ENCODE results near the gene P4HA3. TPM values are rescaled to one million over a fixed set of nuclear protein-coding genes. Genes with fewer than 3 reads are reported as not detected.

Gene P4HA3
- total and polyA plus RNA-seq, 9 of the 15 experiments (the other 6 are each of a cell fraction or from before 2014, with no cell fraction given): 0.01 to 0.03 TPM; not detected in 7

DNA sequence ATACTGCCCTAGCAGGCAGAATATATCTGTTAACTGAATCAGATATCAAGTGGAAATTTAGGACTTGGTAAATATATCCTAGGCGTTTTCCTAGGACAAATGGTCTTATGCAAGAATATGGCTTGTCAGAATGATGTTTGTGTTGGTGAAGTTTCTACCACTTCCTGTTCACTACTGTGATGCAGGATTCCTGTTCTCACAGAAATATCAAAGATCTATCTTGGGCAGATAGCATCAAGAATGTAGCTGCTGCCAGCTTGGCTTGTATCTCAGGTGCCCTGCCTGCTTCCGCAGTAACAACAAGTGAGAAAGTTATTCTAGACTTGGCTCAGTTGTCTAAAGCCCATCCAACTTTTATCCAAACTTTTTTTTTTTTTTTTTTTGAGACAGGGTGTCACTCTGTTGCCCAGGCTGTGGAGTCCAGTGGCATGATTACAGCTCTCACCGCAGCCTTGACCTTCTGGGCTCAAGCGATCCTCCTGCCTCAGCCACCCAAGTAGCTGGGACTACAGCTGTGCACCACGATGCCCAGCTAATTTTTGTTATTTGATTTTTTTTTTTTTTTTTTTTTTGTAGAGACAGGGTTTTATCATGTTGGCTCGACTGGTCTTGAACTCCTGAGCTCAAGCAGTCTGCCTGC lies 79.0 kb downstream of the P4HA3 start:
- peaks cover 76% of the 10 kb centered on the region for H3K36me3 ChIP-seq (ENCODE audit: control insufficient read depth, insufficient read depth, low read length)
- WGBS (ENCODE audit: insufficient coverage, low coverage, missing lambda C conversion rate): 86% methylated on average over 5 of the region's 6 CpGs
- H3K9ac ChIP-seq (ENCODE audit: insufficient read depth in 1 of 2, low read depth in 2 of 2, low read length in 2 of 2): no peak overlapping the region
- no peaks in the 10 kb centered on the region for H4K20me1 ChIP-seq (replicated peaks; ENCODE audit: control insufficient read depth, insufficient read depth, low read length)
- ATAC-seq (no peak), FAIRE-seq (no peak), DNase-seq (ENCODE audit: extremely low read depth in 1 of 4, low spot score in 3 of 4) (no peak)
- POLR2A ChIA-PET: interaction anchor here (0.9 kb wide), 1 partner anchor 10 kb away, joined by 3 read pairs; no protein-coding TSS in a partner anchor
- H3K9me1 ChIP-seq (ENCODE audit: control insufficient read depth, insufficient read depth, low read length): no peaks in the 10 kb centered on the region
- H3K27ac ChIP-seq (ENCODE audit: extremely low read depth, low read depth, low read length): no peak overlapping the region
- H2AFZ ChIP-seq (ENCODE audit: low read depth, low read length): no peak overlapping the region
- CTCF ChIA-PET (ENCODE audit: low intra/inter-chr PET ratio): no interaction called here
- H3K4me1 ChIP-seq (replicated peaks in 1 of 2; ENCODE audit: control insufficient read depth in 2 of 2, insufficient read depth in 2 of 2, low read length in 2 of 2): no peaks in the 10 kb centered on the region
- no TSS peak for BruUV-seq (replicated peaks)
- H3K9me3 ChIP-seq (replicated peaks; ENCODE audit: control insufficient read depth, insufficient read depth, low read depth, low read length): no peaks in the 10 kb centered on the region
- H3K4me3 ChIP-seq: no peak overlapping the region
- no peaks in the 10 kb centered on the region for H3K27me3 ChIP-seq (ENCODE audit: control insufficient read depth in 2 of 2, insufficient read depth in 2 of 2, low read length in 2 of 2)
- H3K79me2 ChIP-seq (ENCODE audit: control insufficient read depth, insufficient read depth, low read length): no peaks in the 10 kb centered on the region; the same call in 2 of the 3 replicates
- in situ Hi-C loops (cut with MboI): no loop called here
- intact Hi-C loops (cut with micrococcal nuclease): no loop called here
- no peak overlapping the region for H3K4me2 ChIP-seq (ENCODE audit: insufficient read depth, low read length)
- TF ChIP-seq BRD9 (IDR thresholded peaks at IDR 0.05; ENCODE audit: low read depth, partially characterized antibody) (no peak), ERF (CRISPR knock-in tag; IDR thresholded peaks at IDR 0.05) (no peak), GABPB1 (CRISPR knock-in tag; IDR thresholded peaks at IDR 0.05) (no peak), PTRF (tag; IDR thresholded peaks at IDR 0.05) (no peak), ARHGAP35 (IDR thresholded peaks at IDR 0.05; ENCODE audit: partially characterized antibody) (no peak), ZNF766 (CRISPR knock-in tag; conservative IDR thresholded peaks at IDR 0.05) (no peak), EGR1 (conservative IDR thresholded peaks at IDR 0.05) (no peak), TRIM24 (IDR thresholded peaks at IDR 0.05) (no peak)
- TF ChIP-seq, protein P1, sequence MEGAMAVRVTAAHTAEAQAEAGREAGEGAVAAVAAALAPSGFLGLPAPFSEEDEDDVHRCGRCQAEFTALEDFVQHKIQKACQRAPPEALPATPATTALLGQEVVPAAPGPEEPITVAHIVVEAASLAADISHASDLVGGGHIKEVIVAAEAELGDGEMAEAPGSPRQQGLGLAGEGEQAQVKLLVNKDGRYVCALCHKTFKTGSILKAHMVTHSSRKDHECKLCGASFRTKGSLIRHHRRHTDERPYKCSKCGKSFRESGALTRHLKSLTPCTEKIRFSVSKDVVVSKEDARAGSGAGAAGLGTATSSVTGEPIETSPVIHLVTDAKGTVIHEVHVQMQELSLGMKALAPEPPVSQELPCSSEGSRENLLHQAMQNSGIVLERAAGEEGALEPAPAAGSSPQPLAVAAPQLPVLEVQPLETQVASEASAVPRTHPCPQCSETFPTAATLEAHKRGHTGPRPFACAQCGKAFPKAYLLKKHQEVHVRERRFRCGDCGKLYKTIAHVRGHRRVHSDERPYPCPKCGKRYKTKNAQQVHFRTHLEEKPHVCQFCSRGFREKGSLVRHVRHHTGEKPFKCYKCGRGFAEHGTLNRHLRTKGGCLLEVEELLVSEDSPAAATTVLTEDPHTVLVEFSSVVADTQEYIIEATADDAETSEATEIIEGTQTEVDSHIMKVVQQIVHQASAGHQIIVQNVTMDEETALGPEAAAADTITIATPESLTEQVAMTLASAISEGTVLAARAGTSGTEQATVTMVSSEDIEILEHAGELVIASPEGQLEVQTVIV (CRISPR knock-in tag; IDR thresholded peaks at IDR 0.05; ENCODE audit: borderline replicate concordance): no peak
- TF ChIP-seq, protein P2, sequence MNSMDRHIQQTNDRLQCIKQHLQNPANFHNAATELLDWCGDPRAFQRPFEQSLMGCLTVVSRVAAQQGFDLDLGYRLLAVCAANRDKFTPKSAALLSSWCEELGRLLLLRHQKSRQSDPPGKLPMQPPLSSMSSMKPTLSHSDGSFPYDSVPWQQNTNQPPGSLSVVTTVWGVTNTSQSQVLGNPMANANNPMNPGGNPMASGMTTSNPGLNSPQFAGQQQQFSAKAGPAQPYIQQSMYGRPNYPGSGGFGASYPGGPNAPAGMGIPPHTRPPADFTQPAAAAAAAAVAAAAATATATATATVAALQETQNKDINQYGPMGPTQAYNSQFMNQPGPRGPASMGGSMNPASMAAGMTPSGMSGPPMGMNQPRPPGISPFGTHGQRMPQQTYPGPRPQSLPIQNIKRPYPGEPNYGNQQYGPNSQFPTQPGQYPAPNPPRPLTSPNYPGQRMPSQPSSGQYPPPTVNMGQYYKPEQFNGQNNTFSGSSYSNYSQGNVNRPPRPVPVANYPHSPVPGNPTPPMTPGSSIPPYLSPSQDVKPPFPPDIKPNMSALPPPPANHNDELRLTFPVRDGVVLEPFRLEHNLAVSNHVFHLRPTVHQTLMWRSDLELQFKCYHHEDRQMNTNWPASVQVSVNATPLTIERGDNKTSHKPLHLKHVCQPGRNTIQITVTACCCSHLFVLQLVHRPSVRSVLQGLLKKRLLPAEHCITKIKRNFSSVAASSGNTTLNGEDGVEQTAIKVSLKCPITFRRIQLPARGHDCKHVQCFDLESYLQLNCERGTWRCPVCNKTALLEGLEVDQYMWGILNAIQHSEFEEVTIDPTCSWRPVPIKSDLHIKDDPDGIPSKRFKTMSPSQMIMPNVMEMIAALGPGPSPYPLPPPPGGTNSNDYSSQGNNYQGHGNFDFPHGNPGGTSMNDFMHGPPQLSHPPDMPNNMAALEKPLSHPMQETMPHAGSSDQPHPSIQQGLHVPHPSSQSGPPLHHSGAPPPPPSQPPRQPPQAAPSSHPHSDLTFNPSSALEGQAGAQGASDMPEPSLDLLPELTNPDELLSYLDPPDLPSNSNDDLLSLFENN (IDR thresholded peaks at IDR 0.05; ENCODE audit: low read depth in 2 of 2, low read length in 2 of 2): no peak
- TF ChIP-seq, protein P3, sequence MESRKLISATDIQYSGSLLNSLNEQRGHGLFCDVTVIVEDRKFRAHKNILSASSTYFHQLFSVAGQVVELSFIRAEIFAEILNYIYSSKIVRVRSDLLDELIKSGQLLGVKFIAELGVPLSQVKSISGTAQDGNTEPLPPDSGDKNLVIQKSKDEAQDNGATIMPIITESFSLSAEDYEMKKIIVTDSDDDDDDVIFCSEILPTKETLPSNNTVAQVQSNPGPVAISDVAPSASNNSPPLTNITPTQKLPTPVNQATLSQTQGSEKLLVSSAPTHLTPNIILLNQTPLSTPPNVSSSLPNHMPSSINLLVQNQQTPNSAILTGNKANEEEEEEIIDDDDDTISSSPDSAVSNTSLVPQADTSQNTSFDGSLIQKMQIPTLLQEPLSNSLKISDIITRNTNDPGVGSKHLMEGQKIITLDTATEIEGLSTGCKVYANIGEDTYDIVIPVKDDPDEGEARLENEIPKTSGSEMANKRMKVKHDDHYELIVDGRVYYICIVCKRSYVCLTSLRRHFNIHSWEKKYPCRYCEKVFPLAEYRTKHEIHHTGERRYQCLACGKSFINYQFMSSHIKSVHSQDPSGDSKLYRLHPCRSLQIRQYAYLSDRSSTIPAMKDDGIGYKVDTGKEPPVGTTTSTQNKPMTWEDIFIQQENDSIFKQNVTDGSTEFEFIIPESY (CRISPR knock-in tag; IDR thresholded peaks at IDR 0.05): no peak
